ENCODE data around the gene PPP1R13L.

The PPP1R13L gene

DNA sequence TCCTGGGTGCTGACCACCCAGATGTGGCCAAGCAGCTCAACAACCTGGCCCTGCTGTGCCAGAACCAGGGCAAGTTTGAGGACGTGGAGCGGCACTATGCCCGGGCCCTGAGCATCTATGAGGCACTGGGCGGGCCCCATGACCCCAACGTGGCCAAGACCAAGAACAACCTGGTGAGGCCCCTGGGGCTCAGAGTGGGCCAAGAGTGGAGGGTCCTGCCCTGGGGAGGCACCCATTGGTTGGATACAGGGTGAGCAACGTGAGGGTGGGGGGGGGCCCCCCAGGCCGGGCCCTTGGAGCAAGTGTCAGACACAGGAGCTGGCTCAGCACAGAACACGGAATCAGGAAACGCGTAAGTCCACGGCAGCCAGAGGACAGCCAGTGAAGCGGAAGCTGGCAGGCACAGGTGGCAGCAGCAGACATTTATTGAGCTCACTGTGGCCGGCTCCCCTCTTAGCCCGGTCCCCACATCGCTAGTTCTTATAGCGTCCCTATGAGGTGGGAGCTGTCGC, 55.4 kb downstream of the PPP1R13L start:
- Histone ChIP-seq H3K4me3 (IDR thresholded peaks at IDR 0.05; ENCODE audit: insufficient read depth, low read depth, low read length) (no peak overlapping the region), H3K36me3 (ENCODE audit: insufficient read depth) (no peaks in the 10 kb centered on the region), H3K79me2 (ENCODE audit: insufficient read depth, low read depth) (no peaks in the 10 kb centered on the region), H3K27ac (no peak overlapping the region), H2AFZ (ENCODE audit: low read depth) (no peak overlapping the region), H3K9ac (no peak overlapping the region), H3K4me2 (no peak overlapping the region), H3K4me1 (ENCODE audit: low read depth, poor library complexity, severe bottlenecking) (no peaks in the 10 kb centered on the region), H3K27me3 (ENCODE audit: insufficient read depth, low read depth) (peaks cover 1% of the 10 kb centered on the region; the same call in 1 of the 2 replicates), H4K20me1 (ENCODE audit: insufficient read depth) (no peaks in the 10 kb centered on the region)
- no peak for TF ChIP-seq CTCF (conservative IDR thresholded peaks at IDR 0.05; ENCODE audit: low read depth, low read length)

DNA sequence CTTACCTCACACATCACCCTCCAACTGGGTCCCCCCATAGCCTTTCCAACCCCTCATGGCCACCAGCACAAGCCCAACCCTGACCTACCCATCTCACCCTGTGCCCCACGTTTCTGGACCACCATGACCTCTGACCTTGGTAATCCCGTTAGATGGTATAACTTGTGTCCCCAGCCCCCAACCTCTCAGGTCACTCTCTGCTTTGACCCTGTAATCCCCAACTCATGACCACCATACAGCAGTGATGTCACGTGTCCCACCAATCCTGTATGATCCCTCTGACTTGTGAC, 55.8 kb downstream of the PPP1R13L start:
- Histone ChIP-seq H3K4me1 (ENCODE audit: low read depth, poor library complexity, severe bottlenecking) (no peaks in the 10 kb centered on the region), H3K4me2 (no peak overlapping the region), H4K20me1 (ENCODE audit: insufficient read depth) (no peaks in the 10 kb centered on the region), H3K4me3 (IDR thresholded peaks at IDR 0.05; ENCODE audit: insufficient read depth, low read depth, low read length) (no peak overlapping the region), H3K27me3 (ENCODE audit: insufficient read depth, low read depth) (peaks cover 4% of the 10 kb centered on the region; the same call in 1 of the 2 replicates), H3K9ac (no peak overlapping the region), H2AFZ (ENCODE audit: low read depth) (no peak overlapping the region), H3K27ac (no peak overlapping the region), H3K79me2 (ENCODE audit: insufficient read depth, low read depth) (no peaks in the 10 kb centered on the region), H3K36me3 (ENCODE audit: insufficient read depth) (no peaks in the 10 kb centered on the region)
- TF ChIP-seq CTCF (conservative IDR thresholded peaks at IDR 0.05; ENCODE audit: low read depth, low read length): no peak

DNA sequence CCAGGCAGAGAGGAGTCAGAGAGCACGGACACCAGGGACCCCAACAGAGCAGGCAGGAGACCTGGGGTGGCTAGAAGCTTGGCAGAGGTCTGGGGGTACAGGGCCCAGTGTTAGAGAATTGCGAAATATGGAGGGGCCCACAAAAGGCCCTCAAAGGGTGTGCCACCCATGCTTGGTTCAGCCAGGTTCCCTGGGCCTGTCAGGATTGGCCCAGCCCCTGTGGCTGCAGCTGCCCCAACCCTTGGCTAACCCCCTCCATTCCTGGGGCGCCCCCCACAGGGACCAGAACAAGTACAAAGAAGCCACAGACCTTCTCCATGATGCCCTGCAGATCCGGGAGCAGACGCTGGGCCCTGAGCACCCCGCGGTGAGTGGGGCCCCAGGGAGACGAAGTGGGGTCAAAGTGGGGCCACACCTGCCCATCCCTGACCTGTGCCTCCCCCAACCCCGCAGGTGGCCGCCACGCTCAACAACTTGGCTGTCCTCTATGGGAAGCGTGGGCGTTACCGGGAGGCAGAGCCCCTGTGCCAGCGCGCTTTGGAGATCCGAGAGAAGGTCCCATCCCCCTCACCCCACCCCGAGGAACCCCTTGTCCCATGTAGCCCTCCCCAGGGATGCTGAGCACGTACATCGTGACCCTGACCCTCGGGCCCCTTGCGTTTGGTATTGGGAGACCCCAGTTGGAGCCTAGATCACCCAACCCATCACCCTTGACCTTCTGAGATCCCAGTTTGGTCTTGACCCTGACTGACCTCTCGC, 56.3 kb downstream of the PPP1R13L start:
- H2AFZ ChIP-seq (ENCODE audit: low read depth): no peak overlapping the region

DNA sequence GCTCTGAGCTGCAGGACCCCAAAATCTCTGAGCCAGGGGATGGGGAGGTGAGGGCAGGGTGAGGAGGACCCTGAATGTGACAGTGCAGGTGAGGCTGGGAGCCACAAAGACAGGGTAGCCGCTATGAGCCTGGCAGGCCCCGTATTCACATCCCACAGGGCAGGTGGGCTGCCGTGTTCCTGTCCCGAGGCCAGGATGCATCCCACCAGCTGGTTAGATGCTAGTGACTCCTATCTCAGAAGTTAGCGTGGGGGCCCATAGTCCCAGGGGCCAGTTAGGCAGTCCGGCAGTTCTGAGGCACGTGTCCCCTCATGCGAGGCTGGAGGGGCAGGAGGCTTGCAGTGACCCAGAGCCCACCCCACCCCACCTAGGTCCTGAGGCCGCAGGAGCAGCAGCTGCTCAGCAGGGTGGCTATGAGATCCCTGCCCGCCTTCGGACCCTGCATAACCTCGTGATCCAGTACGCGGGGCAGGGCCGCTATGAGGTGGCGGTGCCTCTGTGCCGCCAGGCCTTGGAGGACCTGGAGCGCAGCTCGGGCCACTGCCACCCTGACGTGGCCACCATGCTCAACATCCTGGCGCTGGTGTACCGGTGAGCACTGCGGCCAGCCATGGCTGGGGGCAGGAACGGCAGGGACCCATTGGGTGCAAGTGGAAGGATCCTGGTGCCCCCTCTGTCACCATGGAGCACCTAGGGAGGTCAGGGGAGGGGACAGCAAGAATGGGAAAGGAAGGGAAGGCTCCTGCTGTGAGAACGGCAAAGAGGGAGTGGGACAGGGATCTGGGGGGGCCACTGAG, 57.1 kb downstream of the PPP1R13L start:
- Histone ChIP-seq H3K36me3 (ENCODE audit: insufficient read depth) (no peaks in the 10 kb centered on the region), H3K9ac (no peak overlapping the region), H3K79me2 (ENCODE audit: insufficient read depth, low read depth) (no peaks in the 10 kb centered on the region), H3K27me3 (ENCODE audit: insufficient read depth, low read depth) (peaks cover 4% of the 10 kb centered on the region; the same call in 1 of the 2 replicates), H3K4me2 (no peak overlapping the region), H4K20me1 (ENCODE audit: insufficient read depth) (no peaks in the 10 kb centered on the region), H2AFZ (ENCODE audit: low read depth) (no peak overlapping the region), H3K27ac (no peak overlapping the region), H3K4me3 (IDR thresholded peaks at IDR 0.05; ENCODE audit: insufficient read depth, low read depth, low read length) (no peak overlapping the region), H3K4me1 (ENCODE audit: low read depth, poor library complexity, severe bottlenecking) (no peaks in the 10 kb centered on the region)
- TF ChIP-seq CTCF (conservative IDR thresholded peaks at IDR 0.05; ENCODE audit: low read depth, low read length): no peak

More for the DNA sequence above, 56.3 kb downstream of the PPP1R13L start:
- H3K79me2 ChIP-seq (ENCODE audit: insufficient read depth, low read depth): no peaks in the 10 kb centered on the region
- H3K27me3 ChIP-seq (ENCODE audit: insufficient read depth, low read depth): peaks cover 4% of the 10 kb centered on the region; the same call in 1 of the 2 replicates
- no peak overlapping the region for H3K9ac ChIP-seq
- no peaks in the 10 kb centered on the region for H3K36me3 ChIP-seq (ENCODE audit: insufficient read depth)
- H3K4me3 ChIP-seq (IDR thresholded peaks at IDR 0.05; ENCODE audit: insufficient read depth, low read depth, low read length): no peak overlapping the region
- no peaks in the 10 kb centered on the region for H3K4me1 ChIP-seq (ENCODE audit: low read depth, poor library complexity, severe bottlenecking)
- no peaks in the 10 kb centered on the region for H4K20me1 ChIP-seq (ENCODE audit: insufficient read depth)
- H3K4me2 ChIP-seq: no peak overlapping the region
- H3K27ac ChIP-seq: no peak overlapping the region
- TF ChIP-seq CTCF (conservative IDR thresholded peaks at IDR 0.05; ENCODE audit: low read depth, low read length): no peak

Measured in KMS-11 (cell line).